ENCODE measurements around the gene SLC22A23.

The SLC22A23 gene

GRCh38 chr6:3336066-3336786 is 120.6 kb downstream of the SLC22A23 start:
- no peaks in the 10 kb centered on the region for H3K9me2 ChIP-seq (replicated peaks; ENCODE audit: insufficient read depth, low read length)
- H3K9ac ChIP-seq (ENCODE audit: low read length): no peak overlapping the region
- H4K20me1 ChIP-seq (ENCODE audit: insufficient read depth, low read length): no peaks in the 10 kb centered on the region
- H3K79me2 ChIP-seq (ENCODE audit: low read length): no peaks in the 10 kb centered on the region
- no peak overlapping the region for H3K4me2 ChIP-seq (ENCODE audit: low read depth, low read length)
- no peak overlapping the region for H3K27ac ChIP-seq (ENCODE audit: low read length)
- no peaks in the 10 kb centered on the region for H3K36me3 ChIP-seq (replicated peaks; ENCODE audit: insufficient read depth, low read length)
- H3K27me3 ChIP-seq (replicated peaks; ENCODE audit: insufficient read depth, low read length): no peaks in the 10 kb centered on the region
- H3F3A ChIP-seq (ENCODE audit: insufficient read depth, low read length): no peaks in the 10 kb centered on the region
- no peaks in the 10 kb centered on the region for H3K4me1 ChIP-seq (ENCODE audit: low read length)
- no peak overlapping the region for H3K4me3 ChIP-seq (ENCODE audit: low read length)
- no peaks in the 10 kb centered on the region for H3K9me3 ChIP-seq (replicated peaks; ENCODE audit: insufficient read depth, low read length)
- no peak overlapping the region for H2AFZ ChIP-seq (ENCODE audit: low read length)
- DNase-seq: no peak
- TF ChIP-seq EZH2 (optimal IDR thresholded peaks at IDR 0.05; ENCODE audit: low read depth, low read length) (no peak), EZH2phosphoT487 (IDR thresholded peaks at IDR 0.05; ENCODE audit: low read length) (no peak)
- TF ChIP-seq, protein P1, sequence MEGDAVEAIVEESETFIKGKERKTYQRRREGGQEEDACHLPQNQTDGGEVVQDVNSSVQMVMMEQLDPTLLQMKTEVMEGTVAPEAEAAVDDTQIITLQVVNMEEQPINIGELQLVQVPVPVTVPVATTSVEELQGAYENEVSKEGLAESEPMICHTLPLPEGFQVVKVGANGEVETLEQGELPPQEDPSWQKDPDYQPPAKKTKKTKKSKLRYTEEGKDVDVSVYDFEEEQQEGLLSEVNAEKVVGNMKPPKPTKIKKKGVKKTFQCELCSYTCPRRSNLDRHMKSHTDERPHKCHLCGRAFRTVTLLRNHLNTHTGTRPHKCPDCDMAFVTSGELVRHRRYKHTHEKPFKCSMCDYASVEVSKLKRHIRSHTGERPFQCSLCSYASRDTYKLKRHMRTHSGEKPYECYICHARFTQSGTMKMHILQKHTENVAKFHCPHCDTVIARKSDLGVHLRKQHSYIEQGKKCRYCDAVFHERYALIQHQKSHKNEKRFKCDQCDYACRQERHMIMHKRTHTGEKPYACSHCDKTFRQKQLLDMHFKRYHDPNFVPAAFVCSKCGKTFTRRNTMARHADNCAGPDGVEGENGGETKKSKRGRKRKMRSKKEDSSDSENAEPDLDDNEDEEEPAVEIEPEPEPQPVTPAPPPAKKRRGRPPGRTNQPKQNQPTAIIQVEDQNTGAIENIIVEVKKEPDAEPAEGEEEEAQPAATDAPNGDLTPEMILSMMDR (IDR thresholded peaks at IDR 0.05; ENCODE audit: low read length): no peak

GRCh38 chr6:3335169-3335568 is 121.7 kb downstream of the SLC22A23 start:
- no peak overlapping the region for H3K27ac ChIP-seq (ENCODE audit: low read length)
- H3K9me3 ChIP-seq (replicated peaks; ENCODE audit: insufficient read depth, low read length): no peaks in the 10 kb centered on the region
- no peak for DNase-seq
- H3K9me2 ChIP-seq (replicated peaks; ENCODE audit: insufficient read depth, low read length): no peaks in the 10 kb centered on the region
- no peak overlapping the region for H3K4me2 ChIP-seq (ENCODE audit: low read depth, low read length)
- H3K4me3 ChIP-seq (ENCODE audit: low read length): no peak overlapping the region
- H4K20me1 ChIP-seq (ENCODE audit: insufficient read depth, low read length): no peaks in the 10 kb centered on the region
- H3K27me3 ChIP-seq (replicated peaks; ENCODE audit: insufficient read depth, low read length): no peaks in the 10 kb centered on the region
- H3K79me2 ChIP-seq (ENCODE audit: low read length): no peaks in the 10 kb centered on the region
- H3K4me1 ChIP-seq (ENCODE audit: low read length): no peaks in the 10 kb centered on the region
- H3K9ac ChIP-seq (ENCODE audit: low read length): no peak overlapping the region
- H3F3A ChIP-seq (ENCODE audit: insufficient read depth, low read length): no peaks in the 10 kb centered on the region
- H3K36me3 ChIP-seq (replicated peaks; ENCODE audit: insufficient read depth, low read length): no peaks in the 10 kb centered on the region
- TF ChIP-seq, protein P1 (IDR thresholded peaks at IDR 0.05; ENCODE audit: low read length): no peak
- TF ChIP-seq EZH2 (optimal IDR thresholded peaks at IDR 0.05; ENCODE audit: low read depth, low read length): no peak
- no peak for TF ChIP-seq EZH2phosphoT487 (IDR thresholded peaks at IDR 0.05; ENCODE audit: low read length)
- H2AFZ ChIP-seq (ENCODE audit: low read length): no peak overlapping the region

DNA sequence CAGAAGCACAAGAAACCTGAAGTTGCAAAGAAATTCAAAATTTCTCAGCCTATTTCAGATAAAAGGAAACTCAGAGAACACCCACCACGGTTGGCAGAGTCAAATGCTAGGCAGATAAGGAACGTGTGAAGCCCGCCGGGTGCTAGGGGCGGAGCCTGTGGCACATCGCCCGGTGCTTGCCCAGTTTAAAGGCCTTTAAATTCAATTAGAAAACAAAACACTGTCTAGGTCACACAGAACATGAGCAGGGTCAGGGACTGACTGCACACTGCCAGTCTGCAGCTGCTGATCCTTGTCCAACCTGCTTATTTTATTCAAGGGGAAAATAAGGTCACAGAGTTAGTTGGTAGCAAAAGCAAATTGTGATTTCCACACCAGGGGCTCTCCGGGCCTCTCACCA is 122.3 kb downstream of the SLC22A23 start:
- Histone ChIP-seq H3K4me2 (ENCODE audit: low read depth, low read length) (no peak overlapping the region), H4K20me1 (ENCODE audit: insufficient read depth, low read length) (no peaks in the 10 kb centered on the region), H3K9ac (ENCODE audit: low read length) (no peak overlapping the region), H3K27ac (ENCODE audit: low read length) (no peak overlapping the region), H3K27me3 (replicated peaks; ENCODE audit: insufficient read depth, low read length) (no peaks in the 10 kb centered on the region), H3F3A (ENCODE audit: insufficient read depth, low read length) (no peaks in the 10 kb centered on the region), H3K4me1 (ENCODE audit: low read length) (no peaks in the 10 kb centered on the region), H2AFZ (ENCODE audit: low read length) (no peak overlapping the region), H3K9me2 (replicated peaks; ENCODE audit: insufficient read depth, low read length) (no peaks in the 10 kb centered on the region), H3K9me3 (replicated peaks; ENCODE audit: insufficient read depth, low read length) (no peaks in the 10 kb centered on the region), H3K4me3 (ENCODE audit: low read length) (no peak overlapping the region), H3K36me3 (replicated peaks; ENCODE audit: insufficient read depth, low read length) (no peaks in the 10 kb centered on the region), H3K79me2 (ENCODE audit: low read length) (no peaks in the 10 kb centered on the region)
- DNase-seq: no peak
- no peak for TF ChIP-seq EZH2 (optimal IDR thresholded peaks at IDR 0.05; ENCODE audit: low read depth, low read length)
- TF ChIP-seq, protein P1 (IDR thresholded peaks at IDR 0.05; ENCODE audit: low read length): no peak
- TF ChIP-seq EZH2phosphoT487 (IDR thresholded peaks at IDR 0.05; ENCODE audit: low read length): no peak

Measured in MM.1S (cell line).